NCI-H1092 treated with DMSO at 0.1 percent for 48 hours (cell line): ENCODE data around the gene VSIG10.
A peak's percentile ranks its signal among the peaks of the same experiment; 100 is the strongest.
"Not testable (repeated sequence)": the region's sequence is repeated elsewhere in the genome, so short reads cannot be mapped to it uniquely, and the experiment has no call there.

ENCODE experiments used
- DNase-seq: peaks from one replicate; lab custom pipeline; 2025; lab: John Stamatoyannopoulos, UW

VSIG10 gene

GRCh38 chr12:118032188-118032587 lies 71.6 kb downstream of the VSIG10 start:
- DNase-seq, result no peak

GRCh38 chr12:118029166-118029565 lies 74.6 kb downstream of the VSIG10 start:
- no peak for DNase-seq

- no peak for DNase-seq
Measured at GRCh38 chr12:118025168-118025567, 78.6 kb downstream of the VSIG10 start.

DNA sequence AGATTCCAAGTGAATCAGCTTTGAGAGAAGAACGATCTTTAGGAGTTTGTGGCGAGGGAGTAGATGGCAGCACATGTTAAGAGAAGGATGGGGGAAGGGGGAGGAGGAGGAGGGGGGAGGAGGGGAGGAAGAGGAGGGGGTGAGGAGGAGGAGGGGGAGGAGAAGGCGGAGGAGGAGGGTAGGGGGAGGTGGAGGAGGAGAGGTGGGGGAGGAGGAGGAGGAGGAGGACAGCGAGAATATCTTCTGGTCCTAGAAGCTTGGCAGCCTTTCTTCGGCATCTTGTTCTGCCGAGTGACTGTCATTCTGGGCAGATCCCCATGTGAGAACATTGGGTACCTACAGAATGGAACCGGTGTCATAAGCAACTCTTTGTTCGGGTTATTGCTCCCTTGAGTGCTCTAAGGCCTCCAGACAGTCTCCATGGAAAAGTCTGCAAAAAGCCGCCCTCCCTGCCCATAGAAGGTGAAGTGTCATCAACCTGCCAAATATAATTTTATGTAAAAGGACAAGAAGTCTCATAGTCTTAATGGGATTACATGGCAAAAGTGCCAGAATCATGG lies 80.4 kb downstream of the VSIG10 start:
- no peak for DNase-seq

- no peak for DNase-seq
Measured at GRCh38 chr12:118022728-118023109, 81.1 kb downstream of the VSIG10 start.

GRCh38 chr12:118022097-118022727 lies 81.6 kb downstream of the VSIG10 start:
- not testable (repeated sequence) for DNase-seq

GRCh38 chr12:118020036-118020435 lies 83.8 kb downstream of the VSIG10 start:
- no peak for DNase-seq

GRCh38 chr12:118017926-118018325 lies 85.9 kb downstream of the VSIG10 start:
- no peak for DNase-seq

GRCh38 chr12:118016424-118017264 lies 87.2 kb downstream of the VSIG10 start, which contains the start of gene RFC5:
TSS of gene RFC5 (plus strand) at chr12:118016703. CDS start at chr12:118016828, 125 bp downstream.
- peak; percentile 96 for DNase-seq

- no peak for DNase-seq
Measured at GRCh38 chr12:118015944-118016343, 87.9 kb downstream of the VSIG10 start.

DNA sequence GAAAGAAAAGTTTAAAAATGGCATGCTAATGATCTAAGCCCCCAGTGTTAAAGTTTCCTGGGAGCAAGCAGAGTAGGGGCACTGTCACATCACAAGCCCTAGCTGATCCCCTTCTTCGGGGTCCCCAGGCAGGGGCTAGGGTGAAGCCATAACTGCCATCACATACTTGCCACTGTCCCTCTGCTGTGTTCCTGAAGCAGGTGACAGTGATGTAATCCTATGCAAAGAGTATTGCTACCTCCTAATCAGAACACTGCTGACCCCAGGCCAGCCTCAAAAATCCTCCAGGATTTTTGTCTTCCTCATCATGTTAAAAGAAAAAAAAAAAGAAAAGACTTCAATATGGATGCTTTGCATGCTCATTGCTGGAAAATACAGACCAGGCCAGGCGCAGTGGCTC lies 88.5 kb downstream of the VSIG10 start:
- no peak for DNase-seq
